DMS153 treated with DMSO at 0.1 percent for 48 hours (cell line): ENCODE measurements around the gene EHMT1.
"Not testable (repeated sequence)": the region's sequence is repeated elsewhere in the genome, so short reads cannot be mapped to it uniquely, and the experiment has no call there.

Experiments used
- DNase-seq: peaks from one replicate; lab custom pipeline; 2025; ENCODE audit not compliant: unreplicated experiment; lab: John Stamatoyannopoulos, UW

Gene EHMT1

GRCh38 chr9:137715866-137716693, 97.3 kb downstream of the EHMT1 start:
- DNase-seq = not testable (repeated sequence)

GRCh38 chr9:137716694-137717287, 98.0 kb downstream of the EHMT1 start:
- DNase-seq = no peak

- DNase-seq = no peak
These were observed 99.0 kb downstream of the EHMT1 start for GRCh38 chr9:137717776-137718327.

GRCh38 chr9:137719194-137719593, 100.4 kb downstream of the EHMT1 start:
- no peak for DNase-seq

- DNase-seq = no peak
These were observed 101.8 kb downstream of the EHMT1 start for GRCh38 chr9:137720571-137721110.

GRCh38 chr9:137721479-137721878, 102.7 kb downstream of the EHMT1 start:
- no peak for DNase-seq

- no peak for DNase-seq
These were observed 103.1 kb downstream of the EHMT1 start for GRCh38 chr9:137721899-137722298.

- DNase-seq = no peak
These were observed 103.7 kb downstream of the EHMT1 start for GRCh38 chr9:137722481-137722880.

GRCh38 chr9:137723356-137723755, 104.6 kb downstream of the EHMT1 start:
- not testable (repeated sequence) for DNase-seq

GRCh38 chr9:137723783-137724445, 105.1 kb downstream of the EHMT1 start:
- no peak for DNase-seq

- DNase-seq = no peak
These were observed 106.0 kb downstream of the EHMT1 start for GRCh38 chr9:137724818-137725240.

- DNase-seq = no peak
These were observed 106.8 kb downstream of the EHMT1 start for GRCh38 chr9:137725598-137725997.

GRCh38 chr9:137726336-137726735, 107.5 kb downstream of the EHMT1 start:
- not testable (repeated sequence) for DNase-seq

GRCh38 chr9:137726764-137727163, 108.0 kb downstream of the EHMT1 start:
- DNase-seq = no peak

GRCh38 chr9:137727716-137728115, 108.9 kb downstream of the EHMT1 start:
- no peak for DNase-seq

GRCh38 chr9:137728444-137729311, 109.9 kb downstream of the EHMT1 start:
- no peak for DNase-seq

GRCh38 chr9:137731216-137731946, 112.6 kb downstream of the EHMT1 start:
- no peak for DNase-seq

GRCh38 chr9:137731947-137732813, 113.4 kb downstream of the EHMT1 start:
- DNase-seq = no peak

GRCh38 chr9:137733429-137733828, 114.6 kb downstream of the EHMT1 start:
- no peak for DNase-seq
